Esophagus squamous epithelium (tissue), 5 donors: ENCODE results near the gene TMEM145. TPM values are rescaled to one million over a fixed set of nuclear protein-coding genes. Genes with fewer than 3 reads are reported as not detected.

Experiments
- DNase-seq: peaks from one replicate; lab custom pipeline; 2025; lab: John Stamatoyannopoulos, UW
- H3K27ac ChIP-seq, 4 donors: fragments of 200-600 bp; sonication (generic); one replicate each; pipeline ENCODE4 v1.5.1; 2016 to 2019; ENCODE audit warnings: mild to moderate bottlenecking in 1 of 4
- H3K27me3 ChIP-seq, 4 donors: fragments of 200-600 bp; sonication (generic); 1 replicate in 3 of 4; 2 replicates in 1 of 4; pipeline versions ENCODE4 v1.5.1 to v1.6.0; 2017 to 2021; ENCODE audit warnings: antibody characterized with exemption in 1 of 4
- H3K36me3 ChIP-seq, 3 donors: fragments of 200-600 bp; sonication (generic); one replicate each; pipeline ENCODE4 v1.5.1; 2016 to 2019
- H3K4me1 ChIP-seq, 3 donors: fragments of 200-600 bp; sonication (generic); one replicate each; pipeline ENCODE4 v1.5.1; 2017 to 2019
- H3K4me3 ChIP-seq, 4 donors: fragments of 200-600 bp; sonication (generic); 1 replicate in 3 of 4; 2 replicates in 1 of 4; pipeline ENCODE4 v1.5.1; 2016 to 2019; ENCODE audit warnings: mild to moderate bottlenecking in 2 of 4, moderate library complexity in 1 of 4
- H3K9me3 ChIP-seq, 3 donors: fragments of 200-600 bp; sonication (generic); one replicate each; pipeline ENCODE4 v1.5.1; 2016 to 2019
- CTCF ChIP-seq, 6 experiments: fragments of 450-650 bp in 4 of 6; fragments of 200-600 bp in 2 of 6; sonication (generic) in 2 of 6; IDR thresholded peaks; one replicate each; pipeline ENCODE4 v1.5.1; 2016 to 2019; ENCODE audit warnings: antibody characterized with exemption in 6 of 6, mild to moderate bottlenecking in 4 of 6, moderate library complexity in 4 of 6
- POLR2A ChIP-seq, 4 donors: fragments of 450-650 bp; IDR thresholded peaks; one replicate each; pipeline ENCODE4 v1.6.1; 2017; ENCODE audit warnings: antibody characterized with exemption in 4 of 4, mild to moderate bottlenecking in 4 of 4, moderate library complexity in 3 of 4
- WGBS, 2 donors: methylation state at CpG; one replicate each; pipeline ENCODE4 v1.1.5; 2018; 5-methylcytosine and 5-hydroxymethylcytosine counted together
- intact Hi-C: fragments of 100-400 bp; cut with DNase I; formaldehyde crosslinking; loops from one replicate; pipeline ENCODE4 v1.15.0; 2022
- total RNA-seq, 4 donors: library from RNA; depleted of rRNA; stranded (reverse); fragments of >200 nt; gene quantifications; one replicate each; pipeline ENCODE4 v1.1.0, GENCODE V29; 2016
- donor health status: DM: yes; HTN: yes; CAD: no.

TMEM145 gene
- total RNA-seq, 4 donors from 2014 or later, result not detected

GRCh38 chr19:42352301-42353259 lies 39.5 kb downstream of the TMEM145 start:
- DNase-seq, result no peak
- Histone ChIP-seq H3K27ac (no peak overlapping the region), H3K9me3 (no peaks in the 10 kb centered on the region), H3K4me3 (no peak overlapping the region), H3K4me1 (peaks cover 0 to 12% (median 0%) of the 10 kb centered on the region in 3 donors), H3K36me3 (peaks cover 3 to 93% (median 10%) of the 10 kb centered on the region in 3 donors), H3K27me3 (no peaks in the 10 kb centered on the region)
- TF ChIP-seq CTCF (IDR thresholded peaks at IDR 0.05) (no peak), POLR2A (IDR thresholded peaks at IDR 0.05) (no peak)
- intact Hi-C loops, result no loop called here
- WGBS, 2 donors, result 93% methylated on average over 5 of the region's 31 CpGs; no CpG with 5 or more reads in 1 of the 2 donors

GRCh38 chr19:42353341-42354015 lies 40.4 kb downstream of the TMEM145 start:
- H3K4me3 ChIP-seq, result no peak overlapping the region
- no peak for TF ChIP-seq POLR2A (IDR thresholded peaks at IDR 0.05)
- no peak for TF ChIP-seq CTCF (IDR thresholded peaks at IDR 0.05)
- no peak overlapping the region for H3K27ac ChIP-seq
- 83 to 94% methylated on average over 2 to 10 of the region's 29 CpGs for WGBS, 2 donors
- no peaks in the 10 kb centered on the region for H3K9me3 ChIP-seq
- peaks cover 3 to 93% (median 10%) of the 10 kb centered on the region in 3 donors for H3K36me3 ChIP-seq
- no peak for DNase-seq
- no peaks in the 10 kb centered on the region for H3K27me3 ChIP-seq
- intact Hi-C loops, result no loop called here
- peaks cover 0 to 4% (median 0%) of the 10 kb centered on the region in 3 donors for H3K4me1 ChIP-seq

GRCh38 chr19:42355896-42356295 lies 42.8 kb downstream of the TMEM145 start:
- 91% methylated on average over 7 of the region's 12 CpGs; no CpG with 5 or more reads in 1 of the 2 donors for WGBS, 2 donors
- no peaks in the 10 kb centered on the region for H3K27me3 ChIP-seq
- peaks cover 0 to 4% (median 0%) of the 10 kb centered on the region in 3 donors for H3K4me1 ChIP-seq
- intact Hi-C loops, result no loop called here
- H3K9me3 ChIP-seq, result no peaks in the 10 kb centered on the region
- H3K27ac ChIP-seq, result no peak overlapping the region
- H3K4me3 ChIP-seq, result no peak overlapping the region
- TF ChIP-seq POLR2A (IDR thresholded peaks at IDR 0.05), result no peak
- no peak for TF ChIP-seq CTCF (IDR thresholded peaks at IDR 0.05)
- peaks cover 6 to 97% (median 10%) of the 10 kb centered on the region in 3 donors for H3K36me3 ChIP-seq
- DNase-seq, result no peak

GRCh38 chr19:42356686-42357085 lies 43.6 kb downstream of the TMEM145 start:
- H3K27me3 ChIP-seq, result no peaks in the 10 kb centered on the region
- no peaks in the 10 kb centered on the region for H3K9me3 ChIP-seq
- H3K4me1 ChIP-seq, result peaks cover 0 to 4% (median 0%) of the 10 kb centered on the region in 3 donors
- no peak for TF ChIP-seq CTCF (IDR thresholded peaks at IDR 0.05)
- TF ChIP-seq POLR2A (IDR thresholded peaks at IDR 0.05), result no peak
- intact Hi-C loops, result no loop called here
- H3K36me3 ChIP-seq, result peaks cover 8 to 97% (median 10%) of the 10 kb centered on the region in 3 donors
- no peak overlapping the region for H3K27ac ChIP-seq
- DNase-seq, result no peak
- WGBS, 2 donors, result 83 to 91% methylated on average over 1 to 11 of the region's 15 CpGs
- no peak overlapping the region for H3K4me3 ChIP-seq
